Neural cell (in vitro differentiated cells): ENCODE data around the gene TRIM63. TPM values are rescaled to one million over a fixed set of nuclear protein-coding genes. Genes with fewer than 3 reads are reported as not detected.

Experiments used
- H2AFZ ChIP-seq: fragments of 200-600, 300-800 bp; sonication (generic), shearing (Covaris generic); 2 replicates; pipeline ENCODE4 v1.6.0; 2014; ENCODE audit warnings: low read depth, mild to moderate bottlenecking, antibody characterized with exemption, low read length, moderate library complexity
- H3F3A ChIP-seq: fragments of 200-600 bp; shearing (Covaris generic); 2 replicates; pipeline ENCODE4 v1.6.1; 2016; ENCODE audit warnings: mild to moderate bottlenecking, moderate library complexity, mixed read lengths, antibody characterized with exemption, low read length; ENCODE audit not compliant: insufficient read depth, poor library complexity, severe bottlenecking
- H3K27ac ChIP-seq: fragments of 200-600, 300-800 bp; sonication (generic), shearing (Covaris generic); 2 replicates; pipeline ENCODE4 v1.5.1; 2014; ENCODE audit warnings: mild to moderate bottlenecking, low read length, moderate library complexity
- H3K27me3 ChIP-seq: fragments of 300-800, 200-600 bp; sonication (generic), shearing (Covaris generic); 2 replicates; pipeline ENCODE4 v1.6.0; 2014; ENCODE audit warnings: mild to moderate bottlenecking, low read depth, low read length, moderate library complexity; ENCODE audit not compliant: insufficient read depth
- H3K36me3 ChIP-seq: fragments of 300-800, 200-600 bp; sonication (generic), shearing (Covaris generic); 2 replicates; pipeline ENCODE4 v1.5.1; 2014; ENCODE audit warnings: mild to moderate bottlenecking, antibody characterized with exemption, low read length, moderate library complexity; ENCODE audit not compliant: insufficient read depth
- H3K4me2 ChIP-seq: fragments of 300-800, 200-600 bp; sonication (generic), shearing (Covaris generic); 2 replicates; pipeline ENCODE4 v1.6.0; 2014; ENCODE audit warnings: mild to moderate bottlenecking, low read length
- H3K4me3 ChIP-seq: fragments of 300-800, 200-600 bp; sonication (generic), shearing (Covaris generic); 2 replicates; pipeline ENCODE4 v1.5.1; 2014; ENCODE audit warnings: mild to moderate bottlenecking, low read length, moderate library complexity
- H3K79me2 ChIP-seq: fragments of 200-600 bp; shearing (Covaris generic); replicated peaks from 2 replicates; pipeline ENCODE4 v1.6.0; 2014; ENCODE audit warnings: mild to moderate bottlenecking, low read length, moderate library complexity; ENCODE audit not compliant: insufficient read depth
- H3K9ac ChIP-seq: fragments of 300-800, 200-600 bp; sonication (generic), shearing (Covaris generic); 2 replicates; pipeline ENCODE4 v1.6.1; 2016; ENCODE audit warnings: mild to moderate bottlenecking, low read length, mixed read lengths
- H3K9me2 ChIP-seq: fragments of 200-600 bp; shearing (Covaris generic); 2 replicates; pipeline ENCODE4 v1.6.1; 2016; ENCODE audit warnings: mild to moderate bottlenecking, low read length, mixed read lengths; ENCODE audit not compliant: insufficient read depth
- H3K9me3 ChIP-seq: fragments of 200-600, 300-800 bp; sonication (generic), shearing (Covaris generic); 2 replicates; pipeline ENCODE4 v1.6.1; 2016; ENCODE audit warnings: mild to moderate bottlenecking, mixed run types, low read length, moderate library complexity, mixed read lengths
- H4K20me1 ChIP-seq: fragments of 200-600 bp; shearing (Covaris generic); 2 replicates; pipeline ENCODE4 v1.6.1; 2016; ENCODE audit warnings: mild to moderate bottlenecking, mixed run types; ENCODE audit not compliant: insufficient read depth
- CTCF ChIP-seq: fragments of 450-650 bp; IDR thresholded peaks from 2 replicates; pipeline ENCODE4 v1.5.1; 2014; ENCODE audit warnings: antibody characterized with exemption, mild to moderate bottlenecking, moderate library complexity; ENCODE audit not compliant: poor library complexity, severe bottlenecking
- EP300 ChIP-seq: fragments of 450-650 bp; conservative IDR thresholded peaks from 2 replicates; pipeline ENCODE4 v1.6.1; 2014; ENCODE audit warnings: antibody characterized with exemption, mild to moderate bottlenecking, moderate library complexity; ENCODE audit not compliant: poor library complexity, severe bottlenecking
- EZH2 ChIP-seq: fragments of 200-600, 300-800 bp; shearing (Covaris generic), sonication (generic); IDR thresholded peaks from 2 replicates; pipeline ENCODE4 v1.6.1; 2014; ENCODE audit warnings: antibody characterized with exemption, low read length, borderline replicate concordance, mild to moderate bottlenecking; ENCODE audit not compliant: insufficient read depth, poor library complexity, severe bottlenecking
- MXI1 ChIP-seq: fragments of 450-650 bp; conservative IDR thresholded peaks from 2 replicates; pipeline ENCODE4 v1.6.1; 2014; ENCODE audit warnings: antibody characterized with exemption, mild to moderate bottlenecking; ENCODE audit not compliant: poor library complexity, severe bottlenecking
- POLR2AphosphoS5 ChIP-seq: IDR thresholded peaks from 2 replicates; pipeline ENCODE4 v1.6.1; 2012
- RAD21 ChIP-seq: fragments of 450-650 bp; conservative IDR thresholded peaks from 2 replicates; pipeline ENCODE4 v1.6.1; 2014; ENCODE audit warnings: antibody characterized with exemption, mild to moderate bottlenecking, moderate library complexity
- REST ChIP-seq: IDR thresholded peaks from 2 replicates; pipeline ENCODE4 v1.6.1; 2012; ENCODE audit warnings: borderline replicate concordance
- SMC3 ChIP-seq: fragments of 450-650 bp; conservative IDR thresholded peaks from 2 replicates; pipeline ENCODE4 v1.6.1; 2014; ENCODE audit warnings: antibody characterized with exemption, mild to moderate bottlenecking, moderate library complexity; ENCODE audit not compliant: poor library complexity
- TAF1 ChIP-seq: IDR thresholded peaks from 2 replicates; pipeline ENCODE4 v1.6.1; 2012; ENCODE audit warnings: low read depth
- polyA plus RNA-seq: library from polyadenylated mRNA; depleted of rRNA; stranded (reverse); fragments of >200 nt; gene quantifications from 2 replicates; pipeline ENCODE4 v1.2.3, GENCODE V29; 2014

The TRIM63 gene
- polyA plus RNA-seq, 1 donor from 2014 or later, result not detected

- no peak for TF ChIP-seq RAD21
- TF ChIP-seq TAF1, result no peak
- no peak for TF ChIP-seq CTCF
- Histone ChIP-seq H3K79me2 (no peaks in the 10 kb centered on the region), H3K9me2 (no peaks in the 10 kb centered on the region), H4K20me1 (no peaks in the 10 kb centered on the region), H3K36me3 (no peaks in the 10 kb centered on the region), H3K9ac (no peak overlapping the region), H3F3A (no peaks in the 10 kb centered on the region), H3K9me3 (no peaks in the 10 kb centered on the region), H2AFZ (no peak overlapping the region), H3K4me2 (no peak overlapping the region), H3K27me3 (no peaks in the 10 kb centered on the region), H3K4me3 (no peak overlapping the region), H3K27ac (no peak overlapping the region)
These were observed 16.7 kb upstream of the TRIM63 start for GRCh38 chr1:26084091-26084561.

- H3K36me3 ChIP-seq, result no peaks in the 10 kb centered on the region
- H3K27ac ChIP-seq, result no peak overlapping the region
- H3K79me2 ChIP-seq, result no peaks in the 10 kb centered on the region
These were observed 15.8 kb upstream of the TRIM63 start for GRCh38 chr1:26083208-26083607.

More at GRCh38 chr1:26083208-26083607, 15.8 kb upstream of the TRIM63 start:
- Histone ChIP-seq H3K9me3 (no peaks in the 10 kb centered on the region), H3F3A (no peaks in the 10 kb centered on the region), H3K9me2 (no peaks in the 10 kb centered on the region), H3K4me2 (no peak overlapping the region), H2AFZ (no peak overlapping the region), H3K4me3 (no peak overlapping the region), H3K9ac (no peak overlapping the region), H4K20me1 (no peaks in the 10 kb centered on the region), H3K27me3 (no peaks in the 10 kb centered on the region)
- TF ChIP-seq CTCF, result no peak
- TF ChIP-seq TAF1, result no peak
- TF ChIP-seq EZH2, result no peak
- no peak for TF ChIP-seq EP300
- TF ChIP-seq SMC3, result no peak
- TF ChIP-seq POLR2AphosphoS5, result no peak
- TF ChIP-seq REST, result no peak
- TF ChIP-seq RAD21, result no peak
- no peak for TF ChIP-seq MXI1
